Stimulated activated CD4-positive, alpha-beta T cell treated with anti-CD3 and anti-CD28 coated beads, Interleukin-12 subunit alpha, Interleukin-12 subunit beta, amount 100 ng/mL, for 4 hours (primary cell): ENCODE measurements around the gene RNLS.
"Not testable (repeated sequence)": the region's sequence is repeated elsewhere in the genome, so short reads cannot be mapped to it uniquely, and the experiment has no call there.

ENCODE experiments used
- DNase-seq: peaks from one replicate; pipeline ENCODE4 v3.0.0-alpha.2; 2020

RNLS gene

DNA sequence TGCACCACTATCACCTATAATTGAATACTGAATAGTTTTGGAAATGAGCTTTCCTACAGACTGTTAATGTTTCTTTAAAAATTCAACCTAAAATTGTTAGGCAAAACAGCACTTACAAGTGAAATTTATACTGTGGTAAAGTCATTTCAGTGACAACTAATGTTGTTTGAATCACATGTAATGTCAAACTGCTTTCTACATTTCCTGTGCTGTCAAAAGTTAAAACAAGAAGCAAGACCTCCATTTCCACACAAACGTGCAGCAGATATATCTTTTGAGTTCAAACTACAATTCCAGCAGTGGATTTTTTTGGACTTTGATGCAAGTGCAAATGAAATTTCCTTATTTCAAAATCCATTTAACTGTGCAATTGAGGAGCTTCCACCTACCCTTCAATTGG, 199.8 kb downstream of the RNLS start:
- no peak for DNase-seq

DNA sequence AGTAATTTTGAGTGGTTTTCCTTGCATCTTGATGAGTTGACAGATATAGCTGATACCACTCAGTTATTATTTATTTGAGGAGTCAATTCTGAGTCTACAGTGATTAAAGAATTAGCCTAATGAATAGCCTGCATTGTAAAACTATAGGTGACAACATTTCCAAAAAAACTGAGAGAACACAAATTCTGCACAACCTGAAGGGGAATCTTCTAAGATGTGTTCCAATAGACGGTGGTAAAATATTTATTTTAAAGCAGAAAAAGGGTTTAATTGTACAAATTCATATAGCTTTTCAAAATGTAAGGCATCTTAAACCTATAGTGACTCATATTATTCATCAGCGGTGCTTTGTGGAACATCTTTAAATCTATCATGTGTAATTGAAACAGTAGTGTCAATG, 200.4 kb downstream of the RNLS start:
- DNase-seq = no peak

DNA sequence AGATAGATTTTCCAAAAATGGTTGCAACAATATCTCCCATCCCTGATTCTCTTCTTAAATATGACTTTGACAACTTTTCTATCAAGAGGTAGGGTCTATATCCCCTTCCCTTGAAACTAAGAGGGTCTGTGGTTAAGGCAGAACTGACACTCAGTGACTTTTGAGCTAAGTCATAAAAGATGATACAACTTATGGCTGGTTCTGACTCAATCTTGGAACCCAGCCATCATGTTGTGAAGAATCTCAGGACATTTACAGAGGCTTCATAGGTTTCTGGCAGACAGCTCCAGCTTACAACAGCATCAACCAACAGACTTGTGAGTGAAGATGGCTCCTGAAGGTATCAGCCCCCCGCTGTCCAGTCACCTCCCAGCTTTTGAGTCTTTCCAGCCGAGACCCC, 203.5 kb downstream of the RNLS start:
- no peak for DNase-seq

DNA sequence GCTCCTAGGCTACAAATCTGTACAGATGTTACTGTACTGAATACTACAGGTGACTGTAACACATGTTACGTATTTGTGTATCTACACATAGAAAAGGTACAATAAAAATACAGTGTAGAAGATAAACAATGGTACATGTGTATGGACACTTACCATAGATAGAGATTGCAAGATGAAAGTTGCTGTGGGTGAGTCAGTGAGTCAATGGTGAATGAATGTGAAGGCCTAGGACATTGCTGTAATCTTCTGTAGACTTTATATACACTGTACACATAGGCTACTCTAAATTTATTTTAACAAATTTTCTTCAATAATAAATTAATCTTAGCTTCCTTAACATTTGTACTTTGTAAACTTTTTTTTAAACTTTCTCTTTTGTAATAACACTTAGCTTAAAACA, 205.6 kb downstream of the RNLS start:
- DNase-seq = no peak

DNA sequence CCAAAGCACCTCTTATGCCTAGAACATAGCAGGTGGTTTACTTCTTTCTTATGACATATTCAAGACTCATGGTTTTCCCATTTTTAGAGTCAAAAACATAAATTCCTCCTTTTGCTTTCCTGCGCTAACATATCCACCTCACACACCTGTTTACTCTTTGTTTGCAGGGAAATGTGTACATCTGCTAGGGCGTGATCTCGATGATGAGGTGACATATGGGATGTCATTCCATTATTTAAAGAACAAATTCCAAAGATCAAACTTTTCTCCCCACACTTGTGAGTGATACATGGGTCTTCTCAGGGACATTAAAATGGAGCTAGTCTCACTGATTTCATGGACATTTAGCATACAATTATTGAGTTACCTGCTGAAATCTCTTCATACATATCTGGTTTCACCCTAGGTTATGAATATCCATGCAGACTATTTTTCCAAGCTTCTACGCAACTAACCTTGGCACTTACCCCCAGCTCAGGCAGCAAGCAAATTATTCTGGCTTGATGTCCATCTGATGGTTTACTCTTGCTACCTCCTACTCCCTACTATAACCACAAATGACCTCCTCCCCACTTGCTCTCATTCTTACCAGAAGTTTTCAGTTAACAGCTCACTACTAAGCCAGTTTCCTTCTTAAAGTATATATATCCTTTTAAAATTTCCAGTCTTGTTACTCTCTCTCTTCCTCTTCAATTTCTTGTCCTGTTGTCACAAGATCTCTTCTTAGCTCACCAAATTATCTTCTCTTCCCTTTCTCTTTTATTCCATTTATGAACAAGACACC, 208.5 kb downstream of the RNLS start:
- no peak for DNase-seq

DNA sequence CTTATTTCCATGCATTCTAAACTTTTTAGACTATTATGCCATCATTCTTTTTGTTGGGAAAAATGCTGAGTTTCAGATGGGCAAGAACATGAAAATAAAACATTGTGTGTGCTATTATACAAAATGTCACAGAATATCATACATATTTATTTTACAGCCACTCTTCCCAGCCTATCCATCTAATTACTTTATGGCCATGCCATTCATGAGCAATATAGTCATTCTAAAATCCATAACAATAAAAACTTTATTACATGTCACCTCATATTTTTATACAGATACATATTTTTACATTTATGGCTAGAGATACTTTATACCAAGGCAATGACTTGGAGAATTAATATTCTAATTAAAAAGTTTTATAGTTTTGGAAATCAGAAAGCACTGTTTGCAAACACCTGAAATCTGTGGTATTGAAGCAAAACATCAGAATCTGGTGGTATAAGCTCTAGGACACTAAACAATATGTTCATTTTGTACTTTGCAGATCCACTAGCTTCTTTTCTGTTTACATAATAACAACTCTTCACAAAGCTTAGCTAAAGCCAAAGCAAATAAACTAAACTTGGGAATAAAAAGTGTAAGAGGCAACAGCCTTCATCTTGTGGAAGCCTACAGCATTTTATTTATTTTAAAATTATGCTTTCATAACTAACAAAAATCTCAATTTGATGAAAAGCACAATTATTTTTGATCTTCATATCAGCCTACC, 210.1 kb downstream of the RNLS start:
- no peak for DNase-seq

DNA sequence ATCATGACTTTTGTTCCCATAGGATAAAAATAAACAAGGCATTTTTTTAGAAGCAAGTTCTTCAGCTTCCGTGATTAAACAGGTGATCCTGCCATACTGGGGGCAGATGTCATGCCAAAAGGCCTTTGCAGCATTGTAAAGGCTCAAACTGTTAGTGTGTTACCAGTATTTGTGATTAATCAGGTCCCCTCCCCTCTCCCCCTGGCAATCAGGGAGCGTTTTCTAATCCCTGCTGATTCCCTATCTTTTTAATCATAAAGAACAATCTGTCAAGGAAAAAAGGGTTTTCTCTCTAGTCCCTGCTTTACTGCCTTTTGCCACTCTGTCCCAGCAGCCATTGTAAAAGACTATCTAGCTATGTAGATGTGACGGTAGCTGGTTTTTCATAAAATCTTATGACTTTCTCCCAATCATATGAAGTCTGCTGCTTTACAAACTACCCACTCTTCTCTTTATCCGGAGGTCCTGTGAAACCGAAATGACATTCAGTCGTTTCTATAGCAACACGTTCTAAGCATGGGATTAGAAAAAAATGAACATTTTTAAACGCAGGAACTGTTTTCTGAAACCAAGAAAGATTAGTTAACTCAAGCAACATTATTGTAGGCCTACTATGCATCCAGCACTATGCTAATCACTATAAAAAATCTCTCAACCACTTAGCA, 210.9 kb downstream of the RNLS start:
- no peak for DNase-seq

DNA sequence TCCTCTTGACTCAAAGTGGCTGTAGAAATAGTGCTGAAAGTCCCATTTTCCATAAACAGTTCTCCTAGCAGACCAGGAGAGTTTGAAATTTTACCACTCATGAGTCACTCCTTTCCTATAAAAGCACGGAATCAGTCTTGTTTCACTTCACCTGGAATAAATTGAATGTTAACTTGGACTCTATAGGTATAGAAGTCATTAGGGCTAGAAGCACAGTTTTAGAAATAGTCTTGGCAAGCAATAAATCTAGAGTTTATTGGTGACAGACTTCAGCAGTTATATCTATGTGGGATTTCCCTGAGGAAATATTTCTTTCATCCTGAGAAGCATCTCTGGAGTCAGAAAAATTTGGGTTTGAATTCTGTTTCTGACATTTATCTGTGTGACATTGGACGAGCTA, 212.4 kb downstream of the RNLS start:
- DNase-seq = no peak

DNA sequence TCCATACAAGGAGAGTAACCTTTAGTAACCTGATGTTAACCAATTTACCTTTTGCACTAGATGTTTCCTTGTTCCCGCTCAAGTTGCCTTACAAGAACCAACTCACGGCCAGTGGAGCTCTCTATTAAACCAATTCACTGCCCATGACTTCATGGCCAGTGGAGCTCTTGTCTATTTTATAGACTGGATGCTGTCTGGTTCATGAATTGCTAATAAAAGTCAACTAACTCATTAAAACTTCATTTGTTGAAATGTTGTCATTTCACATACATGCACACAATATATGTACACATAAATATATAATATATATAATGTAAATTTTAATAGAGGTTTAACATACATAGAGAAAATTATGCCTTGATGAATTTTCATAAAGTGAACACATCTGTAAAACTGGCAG, 216.3 kb downstream of the RNLS start:
- no peak for DNase-seq

DNA sequence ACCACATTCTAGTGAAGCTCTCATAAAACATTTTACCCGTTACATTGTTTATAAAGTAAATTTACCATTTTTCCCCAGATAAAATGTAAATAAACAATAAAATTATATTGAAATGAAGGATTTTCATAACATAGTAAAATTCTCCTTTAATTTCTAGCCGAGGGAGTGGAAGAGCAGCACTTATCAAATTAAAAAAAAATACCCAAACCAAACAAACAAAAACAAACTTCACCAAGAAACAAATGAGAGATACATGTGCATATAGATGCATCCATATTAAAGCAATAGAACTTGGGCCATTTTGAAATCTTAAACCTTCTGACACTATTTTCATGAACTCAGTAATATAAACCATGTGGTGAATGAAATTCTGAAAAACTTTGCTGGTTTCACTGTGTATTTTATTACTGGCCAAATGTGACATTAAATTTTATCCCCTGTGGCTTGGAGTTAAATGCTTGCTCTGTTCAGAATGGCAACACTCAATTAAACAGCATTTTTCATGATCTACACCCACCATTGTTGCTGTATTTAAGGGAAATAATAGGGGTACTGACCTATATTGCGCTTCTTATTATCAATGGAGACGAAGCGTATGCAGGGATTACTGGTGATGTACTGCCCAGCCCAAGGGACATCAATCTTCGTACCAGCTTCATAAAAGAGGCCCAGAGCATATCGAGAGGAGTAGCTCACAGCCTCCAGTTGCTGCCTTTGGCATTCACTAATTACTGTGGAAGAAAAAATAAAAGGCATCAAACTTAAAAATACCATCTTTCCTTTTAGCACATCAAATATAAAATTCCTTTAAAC, 220.9 kb downstream of the RNLS start:
- no peak for DNase-seq

DNA sequence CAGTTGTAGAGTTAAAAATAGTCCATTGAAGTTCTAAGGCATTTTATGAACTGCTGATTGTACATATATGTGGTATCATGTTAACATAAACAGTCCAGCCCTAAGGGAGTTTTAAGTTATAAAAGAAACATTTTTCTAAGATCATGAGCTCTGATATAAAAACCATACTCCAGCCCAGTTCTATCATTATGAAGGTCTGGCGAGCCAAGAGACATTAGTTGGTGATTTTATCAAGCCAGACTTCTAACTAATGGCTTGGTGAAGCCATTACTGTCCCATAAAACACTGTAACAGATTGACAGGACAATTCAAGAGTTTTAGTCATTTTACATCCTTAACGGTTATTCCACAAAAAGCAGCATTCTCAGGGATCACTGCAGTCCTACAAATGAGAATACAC, 221.6 kb downstream of the RNLS start:
- DNase-seq = no peak

DNA sequence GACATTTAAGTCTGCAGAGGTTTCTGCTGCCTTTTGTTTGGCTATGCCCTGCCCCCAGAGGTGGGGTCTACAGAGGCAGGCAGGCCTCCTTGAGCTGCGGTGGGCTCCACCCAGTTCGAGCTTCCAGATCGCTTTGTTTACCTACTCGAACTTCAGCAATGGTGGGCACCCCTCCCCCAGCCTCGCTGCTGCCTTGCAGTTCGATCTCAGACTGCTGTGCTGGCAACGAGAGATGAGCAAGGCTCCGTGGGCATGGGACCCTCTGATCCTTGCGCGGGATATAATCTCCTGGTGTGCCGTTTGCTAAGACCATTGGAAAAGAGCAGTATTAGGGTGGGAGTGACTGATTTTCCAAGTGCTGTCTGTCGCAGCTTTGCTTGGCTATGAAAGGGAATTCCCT, 227.4 kb downstream of the RNLS start:
- not testable (repeated sequence) for DNase-seq

DNA sequence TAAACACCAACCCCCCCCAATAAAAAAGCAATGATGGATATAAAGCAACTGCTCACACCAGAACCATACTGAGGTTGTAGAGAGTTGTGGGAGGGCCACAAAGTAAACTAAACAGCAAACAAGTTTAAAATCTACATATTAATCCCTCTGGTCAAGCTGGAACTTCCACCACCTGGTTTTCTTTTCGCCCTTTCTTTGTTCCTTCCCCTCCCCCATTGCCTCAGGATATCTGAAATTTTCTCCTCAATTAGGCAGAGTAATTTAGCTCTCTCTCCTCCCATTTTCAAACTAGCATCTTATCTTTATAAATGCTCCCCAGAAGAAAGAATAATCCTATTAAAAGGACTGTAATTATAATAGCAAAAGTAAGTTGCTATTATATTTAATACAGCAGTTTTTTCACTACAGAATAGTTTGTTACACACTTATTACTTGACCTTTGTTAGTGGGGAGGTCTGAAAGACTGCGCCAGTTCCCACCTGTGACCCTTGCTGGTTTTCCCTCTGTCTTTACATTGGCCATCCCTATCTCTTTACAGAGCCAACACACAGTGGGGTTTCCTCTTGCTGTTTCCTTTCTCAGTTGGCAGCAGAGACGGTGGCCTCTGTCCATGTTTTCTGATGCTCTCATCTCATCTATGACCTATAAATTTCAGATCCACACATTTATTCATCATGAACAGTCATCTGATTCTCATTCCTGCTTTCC, 235.4 kb downstream of the RNLS start:
- no peak for DNase-seq

DNA sequence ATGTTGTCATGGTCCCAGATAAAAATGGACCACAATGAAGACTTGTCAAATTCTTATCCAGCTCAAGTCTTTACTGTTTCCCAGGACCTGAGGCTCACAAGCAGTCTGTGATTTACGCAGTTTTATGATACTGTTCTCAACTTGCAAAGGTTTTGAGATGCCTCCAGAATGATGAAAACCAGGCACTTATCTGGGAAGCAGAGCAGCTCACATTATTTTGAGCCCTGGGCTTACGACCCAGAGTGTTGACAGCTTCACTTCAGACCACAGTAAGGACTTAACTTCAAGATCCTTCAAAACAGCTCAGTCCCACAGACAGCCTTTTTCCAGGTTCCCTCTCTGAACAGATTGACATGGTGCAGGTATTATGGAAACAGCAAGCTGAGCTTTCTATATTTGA, 236.1 kb downstream of the RNLS start:
- DNase-seq = no peak

DNA sequence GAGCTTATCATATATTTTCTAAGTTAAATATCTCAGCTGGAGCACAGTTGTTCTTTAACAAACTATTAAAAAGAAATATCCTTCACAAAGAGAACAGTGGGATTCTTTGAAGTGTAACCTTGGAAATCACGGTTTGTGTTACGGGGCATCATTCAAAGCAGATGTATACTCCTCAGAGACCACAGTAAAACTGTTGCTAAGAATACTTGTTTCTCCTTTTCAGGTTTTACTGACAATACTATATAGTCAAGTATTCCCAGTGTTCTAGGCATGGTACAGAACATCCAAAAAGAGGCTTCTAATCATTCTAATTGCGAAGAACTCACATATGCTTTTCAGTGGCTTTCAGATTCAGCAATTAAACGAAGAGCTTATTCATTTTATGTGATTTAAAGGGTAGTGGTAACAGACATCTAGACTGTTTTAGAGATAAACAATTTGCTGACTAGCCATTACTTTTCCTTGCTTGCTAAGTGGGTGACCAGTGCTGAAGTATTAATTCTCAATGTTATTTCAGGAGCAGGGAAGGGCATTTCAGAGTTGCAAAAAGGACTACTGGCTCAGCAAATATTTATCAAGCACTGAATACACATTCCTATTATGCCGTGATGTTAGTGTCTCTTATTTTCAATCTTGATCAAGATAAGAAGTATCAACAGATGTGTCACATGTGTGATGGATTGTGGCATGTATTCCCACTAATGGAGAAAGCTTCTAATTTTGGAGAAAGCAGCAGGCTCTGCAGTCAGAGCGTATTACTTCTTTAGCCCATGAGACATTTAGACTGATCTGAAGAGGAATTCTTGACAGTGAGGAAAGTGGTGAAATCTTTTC, 236.8 kb downstream of the RNLS start:
- no peak for DNase-seq

DNA sequence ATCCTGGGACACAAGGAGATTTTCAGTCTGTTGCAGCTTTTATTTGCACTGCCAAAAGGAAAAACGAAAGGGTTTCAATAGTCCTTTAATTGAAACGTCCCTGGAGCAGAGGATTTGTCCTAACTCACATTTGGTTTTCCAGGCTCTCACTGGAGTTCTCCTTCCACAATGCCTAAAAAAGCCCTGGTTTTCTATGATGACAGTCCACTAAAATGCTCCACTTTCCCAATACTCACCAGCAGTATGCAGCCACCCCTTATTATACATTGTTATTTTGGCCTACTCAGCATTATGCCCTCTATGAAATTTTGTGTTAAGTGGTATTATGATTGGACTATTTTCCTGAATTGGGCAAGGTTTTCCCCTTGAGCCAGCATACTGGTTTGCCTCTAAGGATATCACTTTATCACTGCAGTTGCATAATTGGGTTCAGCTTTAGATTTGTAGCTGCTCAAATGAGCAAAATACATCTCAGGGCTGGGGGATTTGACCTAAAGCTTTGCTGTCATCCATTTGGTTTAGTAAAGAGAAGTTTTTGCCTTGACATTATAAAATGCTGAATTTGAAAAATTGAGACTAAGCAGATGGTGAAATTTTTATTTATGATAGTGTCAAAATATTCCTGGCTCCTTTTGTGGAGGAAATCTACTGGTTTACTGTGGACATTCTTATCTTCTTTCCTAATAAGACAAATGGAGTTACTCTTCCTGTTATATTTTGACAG, 239.2 kb downstream of the RNLS start:
- no peak for DNase-seq

DNA sequence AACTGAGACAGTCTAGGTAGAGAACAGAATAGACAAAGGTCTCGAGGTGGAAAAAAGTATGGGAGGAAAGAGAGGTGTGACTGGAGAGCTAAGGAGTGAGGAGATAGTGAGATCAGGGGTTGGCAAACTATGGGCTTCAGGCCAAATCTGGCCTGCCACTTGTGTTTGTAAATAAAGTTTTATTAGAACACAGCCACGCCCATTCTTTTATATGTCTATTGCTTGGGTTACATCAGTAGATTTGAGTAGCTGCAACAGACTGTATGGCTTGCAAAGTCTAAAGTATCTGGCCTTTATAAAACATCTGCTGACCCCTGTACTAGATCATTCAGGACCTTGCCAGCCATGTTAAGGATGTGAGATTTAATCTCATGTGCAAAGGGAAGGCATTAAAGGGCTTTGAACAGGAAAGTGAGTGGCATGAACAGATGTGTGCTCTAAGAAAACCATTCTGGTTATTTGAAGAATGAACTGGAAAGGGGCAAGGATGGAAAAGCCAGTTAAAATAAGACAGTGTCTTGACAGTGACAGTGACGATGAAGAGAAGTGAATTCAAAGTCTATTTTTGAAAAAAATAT, 240.3 kb downstream of the RNLS start:
- no peak for DNase-seq

DNA sequence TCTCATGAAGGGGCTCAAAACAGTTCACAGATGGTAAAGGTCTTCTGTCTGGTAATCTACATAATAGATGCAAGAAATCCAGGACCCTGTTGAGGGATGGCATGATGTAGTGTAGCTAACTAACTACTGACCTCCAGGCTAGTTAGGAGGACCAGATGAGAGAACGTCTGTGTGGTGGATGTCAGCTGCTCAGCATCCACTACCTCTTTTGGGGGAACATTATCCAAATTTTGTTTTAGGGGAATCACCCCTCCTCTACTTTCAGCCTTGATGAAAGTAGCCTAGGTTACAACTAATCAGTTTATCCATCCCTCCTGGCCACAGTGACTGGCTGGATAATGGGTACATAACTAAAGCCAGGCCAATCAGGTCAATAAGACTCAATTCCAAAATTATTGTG, 246.0 kb downstream of the RNLS start:
- no peak for DNase-seq

DNA sequence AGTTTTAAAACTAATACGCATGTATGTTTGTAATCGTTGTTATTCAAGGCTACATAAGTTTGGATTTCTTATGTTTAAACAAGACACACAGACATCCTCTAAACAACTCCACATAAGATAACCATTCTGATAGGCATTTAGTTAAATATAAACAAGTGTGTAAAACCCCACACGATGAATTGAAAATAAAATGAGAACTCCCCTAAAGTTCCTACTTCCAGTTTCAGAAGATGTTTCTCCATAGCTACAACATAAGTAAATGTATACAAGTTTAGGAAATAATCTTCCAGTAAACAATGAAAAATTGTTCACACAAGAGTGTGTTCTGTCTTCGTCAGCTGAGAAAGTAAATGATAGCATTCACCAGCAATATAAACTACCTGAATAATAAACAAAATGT, 246.8 kb downstream of the RNLS start:
- DNase-seq = no peak

DNA sequence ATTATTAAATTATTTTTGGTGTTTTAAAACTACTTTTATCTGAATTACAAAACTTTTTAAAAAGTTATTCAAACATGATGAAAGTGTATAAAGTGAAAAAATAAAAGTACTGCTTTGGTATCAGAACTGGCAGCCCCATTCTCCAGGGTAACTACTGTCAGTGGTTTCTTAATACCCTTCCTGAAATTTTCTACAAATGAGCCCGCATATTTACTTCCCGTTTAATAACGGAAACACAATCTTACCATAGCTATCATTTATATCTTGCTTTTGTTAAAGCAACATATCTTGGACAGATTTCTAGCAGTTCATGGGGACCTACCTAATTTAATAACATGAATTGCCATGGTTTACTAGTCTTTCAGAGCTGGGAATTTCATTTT, 249.9 kb downstream of the RNLS start:
- no peak for DNase-seq
